Keratinocyte (primary cell): Measurements from ENCODE around the gene CENPV. TPM values are rescaled to one million over a fixed set of nuclear protein-coding genes. Genes with fewer than 3 reads are reported as not detected.

Experiments used
- DNase-seq: peaks from one replicate; pipeline ENCODE4 v3.0.0-alpha.2; 2011; ENCODE audit warnings: low read depth, missing footprints, low spot score
- FAIRE-seq: peaks from 2 replicates; lab custom pipeline; 2011; peaks lifted over from hg19 to GRCh38; lab: Jason Lieb, UNC
- H2AFZ ChIP-seq: 2 replicates; pipeline ENCODE4 v1.6.0; 2012; ENCODE audit warnings: low read length, control low read depth, inconsistent platforms; ENCODE audit not compliant: control insufficient read depth
- H3K27ac ChIP-seq: 2 replicates; pipeline ENCODE4 v1.5.1; 2011; ENCODE audit warnings: low read length; ENCODE audit not compliant: control insufficient read depth, insufficient read depth
- H3K27me3 ChIP-seq: 3 replicates; pipeline ENCODE4 v1.6.0; 2011; ENCODE audit warnings: low read length; ENCODE audit not compliant: control insufficient read depth, insufficient read depth; ENCODE audit errors: extremely low read depth
- H3K36me3 ChIP-seq, 2 experiments: 2 replicates in 1 of 2; 3 replicates in 1 of 2; pipeline ENCODE4 v1.5.1; 2011; ENCODE audit warnings: low read length in 2 of 2, mild to moderate bottlenecking in 1 of 2; ENCODE audit not compliant: control insufficient read depth in 2 of 2, insufficient read depth in 2 of 2; ENCODE audit errors: extremely low read depth in 1 of 2
- H3K4me1 ChIP-seq: 3 replicates; pipeline ENCODE4 v1.5.1; 2011; ENCODE audit warnings: low read length; ENCODE audit not compliant: control insufficient read depth, insufficient read depth; ENCODE audit errors: extremely low read depth
- H3K4me2 ChIP-seq: 3 replicates; pipeline ENCODE4 v1.6.0; 2011; ENCODE audit warnings: low read depth, low read length; ENCODE audit not compliant: control insufficient read depth, insufficient read depth; ENCODE audit errors: extremely low read depth
- H3K4me3 ChIP-seq, 3 experiments: fragments of 200-600 bp in 1 of 3; sonication (generic) in 1 of 3; 2 replicates in 2 of 3; 3 replicates in 1 of 3; pipeline ENCODE4 v1.5.1; 2011 to 2016; ENCODE audit warnings: low read length in 3 of 3, mild to moderate bottlenecking in 3 of 3, control low read depth in 2 of 3, inconsistent platforms in 1 of 3, low read depth in 1 of 3, mixed read lengths in 1 of 3, mixed run types in 1 of 3, moderate library complexity in 1 of 3; ENCODE audit not compliant: control insufficient read depth in 2 of 3, insufficient read depth in 2 of 3; ENCODE audit errors: extremely low read depth in 1 of 3
- H3K79me2 ChIP-seq: 2 replicates; pipeline ENCODE4 v1.6.0; 2012; ENCODE audit warnings: low read length; ENCODE audit not compliant: control insufficient read depth, insufficient read depth
- H3K9ac ChIP-seq: 3 replicates; pipeline ENCODE4 v1.6.0; 2011; ENCODE audit warnings: low read length; ENCODE audit not compliant: control insufficient read depth, insufficient read depth; ENCODE audit errors: extremely low read depth
- H3K9me1 ChIP-seq: 3 replicates; pipeline ENCODE4 v1.6.0; 2011; ENCODE audit warnings: low read length; ENCODE audit not compliant: control insufficient read depth, insufficient read depth; ENCODE audit errors: extremely low read depth
- H3K9me3 ChIP-seq: 2 replicates; pipeline ENCODE4 v1.5.1; 2012; ENCODE audit warnings: low read depth, low read length; ENCODE audit not compliant: control insufficient read depth
- H4K20me1 ChIP-seq: 3 replicates; pipeline ENCODE4 v1.6.0; 2011; ENCODE audit warnings: low read length; ENCODE audit not compliant: control insufficient read depth, insufficient read depth; ENCODE audit errors: extremely low read depth
- CTCF ChIP-seq, 3 experiments: IDR thresholded peaks in 1 of 3; conservative IDR thresholded peaks in 1 of 3; optimal IDR thresholded peaks in 1 of 3; 2 replicates in 2 of 3; 3 replicates in 1 of 3; pipeline versions ENCODE3 to v1.5.1; 2011; ENCODE audit warnings: low read length in 3 of 3, mild to moderate bottlenecking in 3 of 3, moderate library complexity in 2 of 3, control low read depth in 1 of 3, inconsistent platforms in 1 of 3; ENCODE audit not compliant: insufficient read depth in 2 of 3; ENCODE audit errors: extremely low read depth in 1 of 3
- EZH2 ChIP-seq: IDR thresholded peaks from one replicate; pipeline ENCODE4 v1.6.1; 2012; ENCODE audit warnings: inconsistent platforms, mild to moderate bottlenecking, low read length, moderate library complexity
- dilution Hi-C: fragments of 300-500 bp; cut with MboI; formaldehyde crosslinking; loops from one replicate; pipeline ENCODE4 v1.7.0; 2020; ENCODE audit warnings: low sequenced_read_pairs; ENCODE audit not compliant: extremely low pct_ligation_motif_present
- polyA plus RNA-seq, 5 experiments: library from polyadenylated mRNA; depleted of rRNA in 3 of 5; stranded (reverse) in 3 of 5; stranded (forward) in 1 of 5; unstranded in 1 of 5; fragments of >200 nt; gene quantifications; 1 replicate in 1 of 5; 2 replicates in 3 of 5; 3 replicates in 1 of 5; pipeline versions ENCODE4 v1.2.1 to v1.2.3, GENCODE V29; 2011 to 2012; ENCODE audit warnings: missing spikeins in 2 of 5, low read depth in 1 of 5, low replicate concordance in 1 of 5

Gene CENPV
- polyA plus RNA-seq, 1 donor (not counting 4 experiments of a cell fraction or from before 2014, with no cell fraction given): 1.5 TPM

- DNase-seq: no peak
Measured at GRCh38 chr17:16300554-16300953, 52.7 kb downstream of the CENPV start.

GRCh38 chr17:16298140-16298662 is 55.1 kb downstream of the CENPV start:
- no peaks in the 10 kb centered on the region for H3K79me2 ChIP-seq
- H3K27ac ChIP-seq: no peak overlapping the region
- H3K9me3 ChIP-seq: no peaks in the 10 kb centered on the region
- no peaks in the 10 kb centered on the region for H3K27me3 ChIP-seq
- no peaks in the 10 kb centered on the region for H3K36me3 ChIP-seq
- no peaks in the 10 kb centered on the region for H3K9me1 ChIP-seq
- dilution Hi-C loops: no loop called here
- no peak overlapping the region for H3K4me2 ChIP-seq
- H4K20me1 ChIP-seq: no peaks in the 10 kb centered on the region
- H3K9ac ChIP-seq: no peak overlapping the region
- H3K4me1 ChIP-seq: peaks cover 7% of the 10 kb centered on the region
- H3K4me3 ChIP-seq: no peak overlapping the region
- DNase-seq: no peak
- no peak for FAIRE-seq
- TF ChIP-seq CTCF (optimal IDR thresholded peaks at IDR 0.05 in 1 of 3, IDR thresholded peaks at IDR 0.05 in 1 of 3, conservative IDR thresholded peaks at IDR 0.05 in 1 of 3; ENCODE audit: extremely low read depth in 1 of 3, insufficient read depth in 2 of 3, low read length in 3 of 3) (no peak), EZH2 (no peak)
- no peak overlapping the region for H2AFZ ChIP-seq

More at GRCh38 chr17:16300554-16300953, 52.7 kb downstream of the CENPV start:
- Histone ChIP-seq H3K4me2 (no peak overlapping the region), H3K27me3 (no peaks in the 10 kb centered on the region), H3K9me3 (no peaks in the 10 kb centered on the region), H4K20me1 (no peaks in the 10 kb centered on the region), H3K36me3 (no peaks in the 10 kb centered on the region), H3K9me1 (no peaks in the 10 kb centered on the region), H3K9ac (no peak overlapping the region), H3K79me2 (no peaks in the 10 kb centered on the region), H3K4me1 (peaks cover 7% of the 10 kb centered on the region), H2AFZ (no peak overlapping the region), H3K4me3 (no peak overlapping the region), H3K27ac (no peak overlapping the region)
- no peak for FAIRE-seq
- TF ChIP-seq EZH2 (no peak), CTCF (optimal IDR thresholded peaks at IDR 0.05 in 1 of 3, IDR thresholded peaks at IDR 0.05 in 1 of 3, conservative IDR thresholded peaks at IDR 0.05 in 1 of 3; ENCODE audit: extremely low read depth in 1 of 3, insufficient read depth in 2 of 3, low read length in 3 of 3) (no peak)
- dilution Hi-C loops: no loop called here
